ENCODE data around the gene GPATCH2L.

DNA sequence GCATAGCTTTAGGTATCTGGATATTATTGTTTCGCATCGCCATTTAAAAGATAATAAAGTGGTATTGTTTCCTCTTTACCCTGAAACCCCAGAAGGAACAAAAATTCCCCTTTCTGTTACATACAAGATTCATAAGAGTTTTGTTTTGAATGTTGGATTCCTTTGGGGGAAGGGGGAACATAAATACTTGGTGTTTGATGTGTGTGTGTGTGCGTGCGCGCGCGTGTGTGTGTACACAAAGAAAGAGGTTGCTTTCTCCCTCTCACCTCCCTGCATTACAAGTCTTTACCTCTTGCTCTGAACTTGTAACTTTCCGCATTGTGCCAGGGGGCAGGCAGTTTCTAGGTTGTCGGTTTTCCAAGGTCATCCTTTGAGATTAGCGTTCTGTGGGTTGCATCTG, 76.4 kb downstream of the GPATCH2L start:
- TF ChIP-seq SP2 (tag by site-specific recombination; IDR thresholded peaks at IDR 0.05) (no peak), CTCF (tag by site-specific recombination; IDR thresholded peaks at IDR 0.05) (no peak)
